DOHH2 (cell line): ENCODE results near the gene PUS7.

Experiments used
- CTCF ChIP-seq: fragments of 200-600 bp; sonication (generic); IDR thresholded peaks from one replicate; pipeline ENCODE4 v1.5.1; 2014; ENCODE audit warnings: antibody characterized with exemption, mild to moderate bottlenecking, low read depth, low read length; ENCODE audit not compliant: poor library complexity, severe bottlenecking
- EZH2phosphoT487 ChIP-seq: fragments of 200-600 bp; sonication (generic); IDR thresholded peaks from 2 replicates; pipeline ENCODE4 v1.6.1; 2017; ENCODE audit warnings: borderline replicate concordance, mild to moderate bottlenecking, antibody characterized with exemption, low read length, moderate library complexity, mixed read lengths

GRCh38 chr7:105470846-105471245, 51.2 kb downstream of the PUS7 start:
- TF ChIP-seq CTCF (no peak), EZH2phosphoT487 (no peak)
